Femur (tissue), 1 donor: ENCODE measurements around the gene TSHB.
"Not testable (repeated sequence)": the region's sequence is repeated elsewhere in the genome, so short reads cannot be mapped to it uniquely, and the experiment has no call there.

ENCODE experiments used
- DNase-seq: peaks from one replicate; pipeline ENCODE4 v3.0.0-alpha.2; 2017

The TSHB gene

DNA sequence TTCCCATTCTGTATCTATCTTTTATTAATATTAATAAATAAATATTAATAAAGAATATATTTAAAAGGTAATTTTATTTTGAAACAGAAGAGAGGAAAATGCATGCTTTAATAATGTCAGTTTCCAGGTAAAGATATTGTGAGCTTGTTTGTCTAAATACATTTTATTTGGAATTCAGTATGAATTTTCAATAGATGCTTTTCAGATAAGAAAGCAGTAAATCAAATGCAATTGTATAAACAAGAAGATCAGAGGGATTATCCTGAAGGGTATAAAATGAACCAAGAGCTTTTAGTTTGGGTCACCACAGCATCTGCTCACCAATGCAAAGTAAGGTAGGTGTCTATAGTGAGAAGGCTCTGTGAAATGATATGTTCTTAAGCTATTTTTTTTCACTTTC, at the start of gene TSHB:
TSHB (plus strand) TSS at position 301 of the 400 bp plus-strand sequence. CDS start 3,537 bp downstream, outside the sequence.
- DNase-seq = no peak

- DNase-seq = no peak
Measured at GRCh38 chr1:114982251-114982650, 47.4 kb upstream of the TSHB start.

DNA sequence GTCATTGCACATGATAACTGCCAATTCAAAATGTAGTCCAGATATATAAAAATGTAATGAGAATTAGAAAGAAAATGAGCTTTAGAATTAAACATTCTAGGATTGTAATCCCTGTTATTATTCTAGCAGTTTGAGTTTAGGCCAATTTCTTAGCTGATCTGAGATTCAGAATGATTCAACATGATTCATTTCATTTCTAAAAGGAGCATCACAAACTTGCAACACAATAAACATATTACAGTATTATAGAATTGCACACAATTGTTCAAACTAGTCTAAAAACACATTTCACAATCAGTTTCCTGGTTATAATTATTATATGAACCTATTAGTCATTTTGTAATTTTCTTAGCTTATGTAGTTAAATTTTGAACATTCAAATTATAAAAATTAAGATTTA, 43.3 kb upstream of the TSHB start:
- no peak for DNase-seq

GRCh38 chr1:114988095-114988494, 41.5 kb upstream of the TSHB start:
- DNase-seq = no peak

DNA sequence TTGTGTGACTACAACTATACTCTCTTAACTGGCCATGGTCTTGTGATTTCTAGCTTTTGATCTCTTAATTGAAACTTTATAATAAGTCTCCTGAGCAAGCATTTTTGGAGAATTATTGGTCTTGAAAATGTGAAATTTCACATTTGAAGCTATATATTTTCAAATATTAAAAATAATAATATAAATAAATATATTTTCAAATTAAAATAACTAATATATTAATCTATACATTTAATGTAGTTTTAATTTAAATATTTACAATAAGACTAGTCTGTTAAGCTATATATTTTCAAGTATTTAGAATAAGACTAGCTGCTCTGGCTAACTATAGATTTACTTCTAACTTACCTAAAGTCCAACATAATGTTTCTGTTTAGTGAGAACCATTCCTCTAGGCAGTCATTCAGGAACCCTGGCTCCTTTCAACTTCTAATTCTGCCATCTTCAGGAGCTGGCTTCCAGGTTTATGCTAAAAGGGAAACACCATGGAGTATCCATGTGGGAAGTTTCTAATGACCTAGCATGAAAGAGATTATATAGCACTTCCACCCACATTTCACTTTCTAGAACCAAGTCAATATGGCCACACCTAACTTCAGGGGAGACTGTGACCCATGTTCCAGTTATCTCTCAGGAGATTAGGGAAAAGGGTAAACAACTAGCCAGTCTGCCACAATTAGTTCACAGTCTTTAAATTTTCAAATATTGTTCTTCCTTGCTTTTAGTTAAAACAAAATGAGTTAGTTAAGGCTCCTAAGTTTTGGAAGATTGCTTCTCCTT, 31.9 kb upstream of the TSHB start:
- no peak for DNase-seq

DNA sequence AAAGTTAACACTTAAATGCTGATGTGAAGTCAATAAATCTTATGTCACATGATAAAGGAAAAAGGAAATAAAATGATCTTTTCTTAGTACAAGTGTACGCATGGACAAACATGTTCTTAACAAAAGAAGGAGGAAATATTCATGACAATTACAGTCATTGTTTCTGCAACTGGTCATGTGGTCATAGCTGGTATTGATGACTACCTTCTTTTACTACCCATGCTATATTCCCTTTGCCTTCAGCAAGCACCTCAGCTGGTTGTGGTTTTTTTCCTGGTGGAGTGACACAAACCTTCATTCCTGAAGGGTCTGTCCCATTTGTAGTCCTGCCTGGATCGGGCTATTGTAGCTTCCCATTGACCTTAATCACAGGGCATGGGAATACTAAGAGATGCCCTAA, 23.4 kb upstream of the TSHB start:
- no peak for DNase-seq

- DNase-seq = no peak
Measured at GRCh38 chr1:115012006-115012405, 17.6 kb upstream of the TSHB start.

DNA sequence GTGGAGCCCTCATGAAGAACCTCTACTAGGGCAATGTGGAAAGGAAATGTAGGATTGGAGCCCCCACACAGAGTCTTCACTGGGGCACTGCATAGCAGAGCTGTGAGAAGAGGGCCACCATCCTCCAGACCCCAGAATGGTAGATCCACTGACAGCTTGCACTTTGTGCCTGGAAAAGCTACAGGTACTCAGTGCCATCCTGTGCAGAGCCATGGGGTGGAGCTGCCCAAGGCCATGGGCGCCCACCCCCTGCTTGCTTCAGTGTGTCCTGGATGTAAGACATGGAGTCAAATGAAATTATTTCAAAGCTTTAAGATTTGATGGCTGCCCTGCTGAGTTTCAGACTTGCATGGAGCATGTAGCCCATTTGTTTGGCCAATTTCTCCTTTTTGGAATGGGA, 17.2 kb upstream of the TSHB start:
- DNase-seq = no peak

- no peak for DNase-seq
Measured at GRCh38 chr1:115013792-115014191, 15.8 kb upstream of the TSHB start.

- not testable (repeated sequence) for DNase-seq
Measured at GRCh38 chr1:115019549-115019948, 10.1 kb upstream of the TSHB start.

DNA sequence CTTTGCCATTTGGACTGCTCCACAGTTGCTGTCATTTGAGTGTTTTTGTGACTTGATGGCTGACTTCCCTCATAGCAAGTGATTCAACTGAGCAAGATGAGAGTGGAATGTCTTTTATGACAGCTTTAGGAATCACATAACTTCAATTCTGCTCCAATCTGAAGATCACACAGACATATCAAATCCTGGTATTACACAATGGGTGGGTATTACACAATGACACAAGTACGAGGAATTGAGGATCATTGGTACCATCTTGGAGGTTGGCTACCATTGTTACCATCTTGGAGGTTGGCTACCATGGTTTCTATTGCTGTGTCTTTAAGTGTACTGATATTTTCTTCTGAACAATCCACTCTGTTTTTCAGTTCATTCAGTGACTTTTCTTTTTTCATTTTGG, 8.5 kb upstream of the TSHB start:
- DNase-seq = no peak

GRCh38 chr1:115023593-115023992, 6.0 kb upstream of the TSHB start:
- no peak for DNase-seq

- no peak for DNase-seq
Measured at GRCh38 chr1:115031595-115031994, 2.0 kb downstream of the TSHB start.

DNA sequence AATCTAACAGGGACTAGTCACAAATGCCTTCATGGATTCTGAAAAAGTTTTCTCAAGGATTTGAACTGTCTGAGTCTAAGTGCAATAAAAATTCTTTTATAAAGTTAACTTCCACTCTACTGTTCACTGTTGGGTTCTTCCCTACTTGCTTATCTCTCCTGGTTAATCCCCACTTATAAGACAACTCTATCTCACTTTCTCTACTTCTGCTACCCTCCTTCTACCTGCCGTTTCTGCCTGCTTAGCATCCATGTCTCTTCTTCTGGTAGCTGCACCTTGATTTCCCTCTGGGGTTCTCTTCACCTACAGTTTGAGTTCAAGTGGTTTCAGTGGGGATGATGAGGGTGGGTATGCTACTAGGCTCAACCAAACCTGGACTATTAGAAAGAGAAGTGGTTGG, 6.0 kb downstream of the TSHB start:
- DNase-seq = no peak

DNA sequence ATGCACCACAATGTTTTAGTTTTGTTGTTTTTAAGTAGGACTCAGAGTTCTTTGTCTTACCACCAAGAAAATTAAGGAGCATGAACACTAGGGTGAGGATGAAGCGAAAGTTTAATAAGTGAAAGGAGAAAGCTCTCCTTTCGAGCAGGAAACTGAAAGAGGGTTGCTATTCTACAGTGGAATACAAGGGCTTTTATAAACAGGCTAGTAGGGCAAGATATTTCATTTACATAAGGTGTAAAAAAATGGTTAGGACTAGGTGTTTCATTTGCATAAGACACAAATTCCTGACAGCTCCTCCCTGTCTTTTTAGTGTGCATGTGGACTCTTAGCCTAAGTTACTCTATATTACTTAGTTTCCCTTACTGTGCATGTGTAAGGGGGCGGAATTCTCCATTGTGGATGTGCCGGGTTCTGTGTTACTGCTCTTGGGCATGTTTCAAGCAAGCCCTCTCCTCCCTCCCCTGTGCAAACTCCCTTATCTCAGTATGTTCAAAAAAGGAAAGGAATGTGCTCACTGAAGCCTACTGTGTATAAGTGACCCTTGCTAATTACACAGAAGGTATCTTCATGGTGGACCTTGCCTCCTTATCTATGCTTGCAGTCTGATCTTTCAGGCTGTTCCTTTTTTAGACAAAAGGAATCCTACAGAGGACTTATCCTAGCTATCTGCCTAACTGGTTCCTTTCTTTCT, 7.3 kb downstream of the TSHB start:
- no peak for DNase-seq

GRCh38 chr1:115040501-115040900, 10.9 kb downstream of the TSHB start:
- DNase-seq = no peak

GRCh38 chr1:115041654-115042053, 12.0 kb downstream of the TSHB start:
- no peak for DNase-seq

DNA sequence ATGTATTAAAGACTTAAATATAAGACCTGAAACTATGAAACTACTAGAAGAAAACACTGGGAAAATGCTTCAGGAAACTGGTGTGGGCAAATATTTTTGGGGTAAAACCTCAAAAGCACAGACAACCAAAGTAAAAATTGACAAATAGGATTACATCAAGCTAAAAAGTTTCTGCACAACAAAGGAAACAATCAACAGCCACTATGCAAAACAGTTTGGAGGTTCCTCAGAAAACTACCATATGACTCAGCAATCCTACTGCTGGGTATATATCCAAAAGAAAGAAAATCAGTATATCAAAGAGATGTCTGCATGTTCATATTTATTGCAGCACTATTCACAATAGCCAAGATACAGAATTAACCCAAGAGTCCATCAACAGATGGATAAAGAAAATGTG, 17.1 kb downstream of the TSHB start:
- DNase-seq = no peak

- DNase-seq = no peak
Measured at GRCh38 chr1:115051850-115052249, 22.2 kb downstream of the TSHB start.

- DNase-seq = no peak
Measured at GRCh38 chr1:115052454-115053083, 22.9 kb downstream of the TSHB start.

GRCh38 chr1:115056395-115056798, 26.8 kb downstream of the TSHB start:
- peak; percentile 52 for DNase-seq

DNA sequence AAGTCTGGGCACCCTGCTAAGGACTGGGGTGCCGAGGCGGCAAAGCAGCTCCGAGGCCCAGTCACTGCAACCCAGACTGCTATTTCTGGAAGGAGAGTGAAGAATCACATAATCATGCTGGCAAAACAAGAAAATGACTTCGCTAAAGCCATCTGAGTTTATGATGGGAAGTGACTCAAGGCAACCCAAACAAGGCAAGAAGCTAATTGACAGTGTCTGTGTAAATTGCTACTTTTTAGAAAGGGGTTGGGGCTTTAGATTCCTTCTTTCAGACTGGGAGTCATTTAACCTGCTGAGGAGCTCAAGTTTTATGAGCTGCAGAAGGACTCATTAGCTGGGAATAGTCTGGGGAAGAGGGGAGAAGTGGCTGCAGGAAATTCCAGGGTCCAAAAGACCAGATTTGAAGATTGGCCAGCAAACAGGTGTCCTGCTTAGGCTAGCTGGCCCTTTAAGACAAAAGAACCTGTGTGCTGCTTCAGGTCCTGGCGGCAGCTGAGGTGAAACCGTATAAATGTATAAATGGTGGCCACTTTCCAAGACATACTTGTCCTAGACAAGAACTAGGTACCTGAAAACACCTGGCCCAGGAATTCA, 28.1 kb downstream of the TSHB start:
- DNase-seq = no peak

- no peak for DNase-seq
Measured at GRCh38 chr1:115059316-115059715, 29.7 kb downstream of the TSHB start.

DNA sequence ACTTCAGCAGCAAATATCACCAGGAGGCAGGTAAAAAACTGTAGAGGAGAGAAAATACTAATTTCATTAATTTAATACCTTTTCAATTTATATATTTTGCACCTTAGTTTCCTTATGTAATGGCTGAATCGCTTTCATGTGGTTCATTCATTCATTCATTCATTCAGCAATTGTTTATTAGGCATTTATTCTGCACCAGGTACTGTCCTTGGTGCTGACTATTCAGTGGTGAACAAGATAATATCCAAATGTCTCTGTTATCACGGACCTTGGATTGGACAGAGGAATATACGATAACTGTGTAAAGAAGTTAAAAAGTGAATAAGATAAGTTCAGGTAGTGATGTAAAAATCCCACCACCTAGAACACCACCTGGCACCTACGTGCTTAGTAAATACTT, 30.9 kb downstream of the TSHB start:
- DNase-seq = no peak
